B cell (primary cell): Measurements from ENCODE around the gene NHP2. TPM values are rescaled to one million over a fixed set of nuclear protein-coding genes. Genes with fewer than 3 reads are reported as not detected.
A peak's percentile ranks its signal among the peaks of the same experiment; 100 is the strongest.

Experiments
- ATAC-seq: fragments of 200-7000 bp; cut with Tn5 transposase; one replicate; pipeline ENCODE4 v1.10.0; 2021; ENCODE audit warnings: low read depth, mild to moderate bottlenecking, moderate number of reproducible peaks, moderate library complexity
- CTCF ChIA-PET: fragments of 350-600 bp; sonication (Branson Sonifier 250); formaldehyde crosslinking; loops from one replicate; lab custom pipeline; 2021; ENCODE audit warnings: antibody characterized with exemption, inconsistent platforms; lab: Charles Lee
- POLR2A ChIA-PET: fragments of 350-600 bp; sonication (Branson Sonifier 250); formaldehyde crosslinking; loops from one replicate; lab custom pipeline; 2021; ENCODE audit warnings: antibody characterized with exemption; lab: Charles Lee
- DNase-seq: peaks from one replicate; pipeline ENCODE4 v3.0.0; 2013
- H2AFZ ChIP-seq: 2 replicates; pipeline ENCODE4 v1.6.1; 2012; ENCODE audit warnings: mild to moderate bottlenecking, low read depth, low read length; ENCODE audit not compliant: insufficient read depth, poor library complexity, severe bottlenecking
- H3K27ac ChIP-seq, 2 donors: 1 replicate in 1 of 2; 2 replicates in 1 of 2; pipeline ENCODE4 v1.5.1; 2012 to 2013; ENCODE audit warnings: low read length in 2 of 2, mild to moderate bottlenecking in 2 of 2, moderate library complexity in 1 of 2
- H3K27me3 ChIP-seq, 4 experiments: fragments of 200-600 bp in 1 of 4; sonication (generic) in 1 of 4; replicated peaks in 1 of 4; 1 replicate in 2 of 4; 2 replicates in 2 of 4; pipeline versions ENCODE4 v1.6.1 to v1.7.0; 2013 to 2016; ENCODE audit warnings: low read length in 3 of 4, mild to moderate bottlenecking in 2 of 4, mixed read lengths in 1 of 4, moderate library complexity in 1 of 4; ENCODE audit not compliant: insufficient read depth in 4 of 4, control insufficient read depth in 3 of 4; ENCODE audit errors: control extremely low read depth in 1 of 4
- H3K36me3 ChIP-seq, 2 experiments: replicated peaks in 1 of 2; 1 replicate in 1 of 2; 2 replicates in 1 of 2; pipeline versions ENCODE4 v1.6.1 to v1.7.1; 2013; ENCODE audit warnings: low read length in 1 of 2; ENCODE audit not compliant: insufficient read depth in 2 of 2, control insufficient read depth in 1 of 2; ENCODE audit errors: control extremely low read depth in 1 of 2, extremely low read depth in 1 of 2
- H3K4me1 ChIP-seq, 2 donors: fragments of 200-600 bp in 1 of 2; sonication (generic) in 1 of 2; 1 replicate in 1 of 2; 2 replicates in 1 of 2; pipeline versions ENCODE4 v1.5.1 to v1.6.1; 2013 to 2017; ENCODE audit warnings: low read length in 2 of 2; ENCODE audit not compliant: control insufficient read depth in 2 of 2, insufficient read depth in 2 of 2
- H3K4me2 ChIP-seq: replicated peaks from 2 replicates; pipeline ENCODE3; 2012; ENCODE audit warnings: mild to moderate bottlenecking, low read depth, low read length; ENCODE audit not compliant: poor library complexity, severe bottlenecking
- H3K4me3 ChIP-seq, 5 experiments: fragments of 200-600 bp in 1 of 5; sonication (generic) in 1 of 5; 1 replicate in 3 of 5; 2 replicates in 2 of 5; pipeline versions ENCODE4 v1.5.1 to v1.7.0; 2011 to 2016; ENCODE audit warnings: low read length in 4 of 5, mild to moderate bottlenecking in 4 of 5, low read depth in 2 of 5, control low read depth in 1 of 5, moderate library complexity in 1 of 5; ENCODE audit not compliant: insufficient read depth in 1 of 5; ENCODE audit errors: control extremely low read depth in 1 of 5, extremely low read depth in 1 of 5
- H3K79me2 ChIP-seq: fragments of 200-600 bp; sonication (generic); one replicate; pipeline ENCODE4 v1.6.0; 2016; ENCODE audit warnings: low read length; ENCODE audit not compliant: control insufficient read depth, insufficient read depth
- H3K9ac ChIP-seq: fragments of 200-600 bp; sonication (generic); 2 replicates; pipeline ENCODE4 v1.6.1; 2017; ENCODE audit warnings: mild to moderate bottlenecking, low read length, moderate library complexity
- H3K9me3 ChIP-seq, 3 donors: one replicate each; pipeline versions ENCODE4 v1.6.1 to v1.7.1; 2013; ENCODE audit warnings: low read length in 2 of 3; ENCODE audit not compliant: control insufficient read depth in 2 of 3, insufficient read depth in 1 of 3; ENCODE audit errors: control extremely low read depth in 1 of 3
- H4K20me1 ChIP-seq: 2 replicates; pipeline ENCODE4 v1.6.0; 2012; ENCODE audit warnings: mild to moderate bottlenecking, low read length; ENCODE audit not compliant: insufficient read depth, control insufficient read depth, poor library complexity, severe bottlenecking
- H3K27ac Mint-ChIP-seq: one replicate; pipeline ENCODE4 v1.8.0; 2021; ENCODE audit warnings: mixed read lengths
- H3K27me3 Mint-ChIP-seq: one replicate; pipeline ENCODE4 v1.8.0; 2021; ENCODE audit warnings: mixed read lengths
- H3K4me1 Mint-ChIP-seq: one replicate; pipeline ENCODE4 v1.8.0; 2021; ENCODE audit warnings: mixed read lengths
- H3K4me3 Mint-ChIP-seq: one replicate; pipeline ENCODE4 v1.8.0; 2021; ENCODE audit warnings: mixed read lengths
- H3K9me3 Mint-ChIP-seq: one replicate; pipeline ENCODE4 v1.8.0; 2022; ENCODE audit warnings: mixed read lengths; ENCODE audit not compliant: insufficient read depth
- CTCF ChIP-seq: fragments of 200-600 bp; IDR thresholded peaks from one replicate; pipeline ENCODE4 v1.8.0; 2022; ENCODE audit warnings: antibody characterized with exemption, mild to moderate bottlenecking
- EZH2 ChIP-seq: IDR thresholded peaks from 2 replicates; pipeline ENCODE4 v1.6.1; 2012; ENCODE audit warnings: borderline replicate concordance, low read depth, mild to moderate bottlenecking, moderate library complexity, low read length; ENCODE audit not compliant: insufficient read depth, poor library complexity, severe bottlenecking
- WGBS: methylation state at CpG from one replicate; pipeline ENCODE4 v1.1.5; 2013; ENCODE audit warnings: missing lambda C conversion rate; ENCODE audit not compliant: insufficient coverage; 5-methylcytosine and 5-hydroxymethylcytosine counted together
- intact Hi-C: fragments of 100-400 bp; cut with micrococcal nuclease; formaldehyde crosslinking; loops from one replicate; pipeline ENCODE4 v1.10.0; 2022
- polyA plus RNA-seq: library from polyadenylated mRNA; depleted of rRNA; stranded (reverse); fragments of >200 nt; gene quantifications from 2 replicates; pipeline ENCODE4 v1.2.3, GENCODE V29; 2012
- total RNA-seq, 2 donors: library from RNA; stranded (reverse); fragments of 120-200 nt in 1 of 2; gene quantifications; 1 replicate in 1 of 2; 2 replicates in 1 of 2; pipeline versions ENCODE4 v1.2.3 to v1.2.4, GENCODE V29; 2013 to 2022

Gene NHP2
- total and polyA plus RNA-seq, 2 donors (not counting 1 experiment from before 2014, with no cell fraction given), result 66.0 to 99.8 TPM

GRCh38 chr5:178108966-178109365 is 44.7 kb downstream of the NHP2 start:
- Histone ChIP-seq H3K4me1 (peaks cover 22 to 35% of the 10 kb centered on the region in 2 donors), H3K27ac (no peak overlapping the region), H2AFZ (no peak overlapping the region), H3K4me3 (no peak overlapping the region), H3K4me2 (peak overlapping the region; percentile 53), H3K36me3 (no peaks in the 10 kb centered on the region), H3K9ac (no peak overlapping the region), H4K20me1 (no peaks in the 10 kb centered on the region), H3K9me3 (no peaks in the 10 kb centered on the region), H3K79me2 (no peaks in the 10 kb centered on the region), H3K27me3 (no peaks in the 10 kb centered on the region)
- DNase-seq (peak; percentile 60), ATAC-seq (no peak)
- no peaks in the 10 kb centered on the region for H3K27me3 Mint-ChIP-seq
- intact Hi-C loops, result no loop called here
- peak overlapping the region; percentile 29 for H3K4me3 Mint-ChIP-seq
- H3K9me3 Mint-ChIP-seq, result no peaks in the 10 kb centered on the region
- no peak overlapping the region for H3K27ac Mint-ChIP-seq
- peaks cover 41% of the 10 kb centered on the region for H3K4me1 Mint-ChIP-seq
- POLR2A ChIA-PET, result no interaction called here
- TF ChIP-seq CTCF, result no peak
- no peak for TF ChIP-seq EZH2
- CTCF ChIA-PET, result interaction anchor here (4.1 kb wide), 1 partner anchor 12 kb away, joined by 17 read pairs; no protein-coding TSS in a partner anchor

GRCh38 chr5:178108446-178108845 is 45.2 kb downstream of the NHP2 start:
- ChIA-PET POLR2A (no interaction called here), CTCF (interaction anchor here (4.1 kb wide), 1 partner anchor 12 kb away, joined by 17 read pairs; no protein-coding TSS in a partner anchor)
- H3K36me3 ChIP-seq, result no peaks in the 10 kb centered on the region
- H3K4me3 ChIP-seq, result no peak overlapping the region
- H3K79me2 ChIP-seq, result no peaks in the 10 kb centered on the region
- intact Hi-C loops, result no loop called here
- no peak overlapping the region for H3K9ac ChIP-seq
- Mint-ChIP-seq H3K4me1 (peaks cover 45% of the 10 kb centered on the region), H3K27ac (peak overlapping the region; percentile 61), H3K4me3 (peak overlapping the region; percentile 19), H3K27me3 (no peaks in the 10 kb centered on the region), H3K9me3 (no peaks in the 10 kb centered on the region)
- H3K4me1 ChIP-seq, result peaks cover 22 to 35% of the 10 kb centered on the region in 2 donors
- H3K27me3 ChIP-seq, result no peaks in the 10 kb centered on the region
- ATAC-seq (no peak), DNase-seq (no peak)
- no peak overlapping the region for H2AFZ ChIP-seq
- 83% methylated on average over 7 of the region's 7 CpGs for WGBS
- H3K4me2 ChIP-seq, result peak overlapping the region; percentile 53
- no peaks in the 10 kb centered on the region for H4K20me1 ChIP-seq
- H3K9me3 ChIP-seq, result no peaks in the 10 kb centered on the region
- TF ChIP-seq EZH2 (no peak), CTCF (no peak)
- no peak overlapping the region for H3K27ac ChIP-seq
